Measurements from ENCODE around the gene CASK. TPM values are rescaled to one million over a fixed set of nuclear protein-coding genes. Genes with fewer than 3 reads are reported as not detected.
A peak's percentile ranks its signal among the peaks of the same experiment; 100 is the strongest.

Gene CASK
- total RNA-seq, 1 experiment from 2014 or later: 39.2 TPM

DNA sequence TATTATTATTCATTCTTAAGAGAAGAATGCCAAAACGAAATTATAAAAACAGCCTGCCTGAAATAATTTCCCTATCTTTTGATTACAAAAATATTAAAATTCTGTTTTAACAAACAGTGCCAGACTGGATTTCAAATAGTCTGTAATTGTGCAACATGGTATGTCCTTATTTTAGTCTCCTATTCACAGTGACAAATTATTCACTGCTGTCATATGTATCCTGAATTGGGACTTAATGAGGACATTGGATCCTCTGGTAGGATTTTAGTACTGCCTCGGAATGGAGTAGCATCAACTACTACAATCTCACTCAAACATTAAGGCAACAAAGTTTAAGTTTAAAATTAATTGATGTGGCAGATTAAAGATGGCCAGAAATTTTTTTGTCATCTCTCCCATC, 97.6 kb downstream of the CASK start:
- H3K36me3 ChIP-seq (replicated peaks; ENCODE audit: control insufficient read depth, insufficient read depth, low read length): no peaks in the 10 kb centered on the region
- H3K27me3 ChIP-seq (ENCODE audit: control insufficient read depth, insufficient read depth, low read length): no peaks in the 10 kb centered on the region
- no peak overlapping the region for H3K4me3 ChIP-seq (ENCODE audit: insufficient read depth, low read depth, low read length)
- DNase-seq: no peak

DNA sequence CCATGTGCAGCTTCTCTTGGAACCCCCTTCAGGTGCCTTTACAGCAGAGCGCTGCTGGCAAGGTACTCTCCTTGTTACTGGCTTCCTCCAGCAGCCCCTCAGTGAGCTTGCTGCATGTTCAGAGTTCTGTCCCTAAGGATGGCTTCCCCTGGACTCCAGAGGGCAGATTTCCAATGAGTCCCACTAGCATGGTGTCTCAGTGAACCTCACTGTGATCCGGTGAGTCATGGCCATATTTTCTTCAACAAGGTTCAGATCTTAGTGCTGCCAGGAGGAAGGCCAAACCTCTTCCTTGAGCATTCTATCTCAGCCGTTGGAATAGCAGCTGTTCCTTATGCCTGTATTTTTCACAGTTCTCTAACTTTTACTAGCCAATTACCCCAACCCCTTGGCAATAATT, 98.8 kb downstream of the CASK start:
- Histone ChIP-seq H3K36me3 (replicated peaks; ENCODE audit: control insufficient read depth, insufficient read depth, low read length) (no peaks in the 10 kb centered on the region), H3K27me3 (ENCODE audit: control insufficient read depth, insufficient read depth, low read length) (no peaks in the 10 kb centered on the region), H3K4me3 (ENCODE audit: insufficient read depth, low read depth, low read length) (no peak overlapping the region)
- no peak for DNase-seq

DNA sequence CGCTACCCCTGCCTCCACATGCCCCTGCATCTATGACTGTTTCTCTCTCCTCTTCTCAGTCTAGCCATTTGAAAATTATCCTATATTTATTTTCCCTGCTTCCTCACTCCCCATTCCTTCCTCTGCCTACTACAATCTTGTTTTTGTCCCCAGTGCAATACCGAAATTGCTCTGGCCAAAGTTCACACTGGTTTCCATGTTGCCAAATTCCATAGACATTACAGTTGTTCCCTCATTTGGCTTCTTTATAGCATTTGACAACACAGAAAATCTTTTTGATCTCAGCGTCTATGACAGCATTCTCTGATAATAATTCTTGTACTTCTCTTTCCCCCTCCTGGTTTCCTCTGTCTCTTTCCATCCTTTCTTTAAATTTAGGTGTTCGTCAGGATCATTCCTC, 100.0 kb downstream of the CASK start:
- no peak for DNase-seq
- no peak overlapping the region for H3K4me3 ChIP-seq (ENCODE audit: insufficient read depth, low read depth, low read length)
- no peaks in the 10 kb centered on the region for H3K27me3 ChIP-seq (ENCODE audit: control insufficient read depth, insufficient read depth, low read length)
- no peaks in the 10 kb centered on the region for H3K36me3 ChIP-seq (replicated peaks; ENCODE audit: control insufficient read depth, insufficient read depth, low read length)

- no peak for DNase-seq
- no peaks in the 10 kb centered on the region for H3K36me3 ChIP-seq (replicated peaks; ENCODE audit: control insufficient read depth, insufficient read depth, low read length)
Measured at GRCh38 chrX:41822892-41823291, 100.5 kb downstream of the CASK start.

DNA sequence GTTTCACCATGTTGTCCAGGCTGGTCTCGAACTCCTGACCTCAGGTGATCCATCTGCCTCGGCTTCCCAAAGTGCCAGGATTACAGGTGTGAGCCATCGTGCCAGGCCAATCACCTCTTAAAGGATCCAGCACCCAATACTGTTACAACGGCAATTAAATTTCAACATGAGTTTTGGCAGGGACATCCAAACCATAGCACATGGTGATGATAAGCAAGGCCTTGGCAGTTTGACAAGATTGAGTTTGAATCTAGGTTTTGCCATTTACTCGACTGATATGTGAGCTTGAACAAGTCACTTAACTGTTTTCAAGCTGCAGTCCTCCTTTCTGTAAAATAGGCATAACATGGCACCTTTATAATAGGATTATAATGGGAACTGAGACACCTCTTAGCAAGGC, 115.3 kb downstream of the CASK start:
- no peaks in the 10 kb centered on the region; the same call in 1 of the 2 replicates for H3K36me3 ChIP-seq (replicated peaks; ENCODE audit: control insufficient read depth, insufficient read depth, low read length)
- no peak for DNase-seq
- no peaks in the 10 kb centered on the region for H3K27me3 ChIP-seq (ENCODE audit: control insufficient read depth, insufficient read depth, low read length)
- H3K4me3 ChIP-seq (ENCODE audit: insufficient read depth, low read depth, low read length): no peak overlapping the region

More at GRCh38 chrX:41822892-41823291, 100.5 kb downstream of the CASK start:
- no peak overlapping the region for H3K4me3 ChIP-seq (ENCODE audit: insufficient read depth, low read depth, low read length)
- H3K27me3 ChIP-seq (ENCODE audit: control insufficient read depth, insufficient read depth, low read length): no peaks in the 10 kb centered on the region

DNA sequence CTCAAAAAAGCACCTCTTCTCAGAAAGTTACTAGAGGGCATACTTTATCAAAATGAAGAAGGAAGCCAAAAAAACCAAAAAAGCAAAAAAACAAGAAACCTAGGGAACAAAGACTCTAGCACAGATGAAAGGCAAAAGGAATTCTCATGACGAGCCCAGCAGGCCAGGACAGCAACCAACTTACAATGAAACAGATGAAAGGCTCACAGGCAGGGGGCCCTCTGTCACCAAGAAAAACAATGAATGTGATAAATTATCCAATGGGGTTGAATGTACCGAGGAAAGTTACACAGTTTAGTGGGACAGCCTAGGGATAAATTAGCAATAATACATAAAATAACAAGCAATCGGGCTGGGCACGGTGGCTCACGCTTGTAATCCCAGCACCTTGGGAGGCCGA, 120.4 kb downstream of the CASK start:
- no peaks in the 10 kb centered on the region; the same call in 1 of the 2 replicates for H3K36me3 ChIP-seq (replicated peaks; ENCODE audit: control insufficient read depth, insufficient read depth, low read length)
- no peaks in the 10 kb centered on the region for H3K27me3 ChIP-seq (ENCODE audit: control insufficient read depth, insufficient read depth, low read length)
- H3K4me3 ChIP-seq (ENCODE audit: insufficient read depth, low read depth, low read length): no peak overlapping the region

DNA sequence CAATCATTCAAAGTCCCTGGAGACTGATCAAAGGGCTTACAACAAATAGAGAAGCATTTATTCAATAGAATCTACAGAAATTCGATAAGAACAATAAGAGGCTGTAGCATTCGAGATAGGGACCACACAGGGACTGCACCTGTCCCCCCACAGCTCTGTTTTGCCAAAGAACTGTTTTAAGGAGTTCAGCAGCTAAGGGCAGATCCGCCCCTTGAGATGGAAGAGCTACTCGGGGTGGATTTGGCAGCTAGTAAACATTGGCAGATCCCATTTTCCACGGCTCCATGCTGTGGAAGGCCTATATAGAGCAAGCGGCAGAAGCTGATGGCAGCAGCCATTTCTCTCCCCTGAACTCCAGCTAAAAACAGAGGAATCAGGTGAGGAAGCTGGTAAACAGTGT, 123.7 kb downstream of the CASK start:
- DNase-seq: no peak
- no peak overlapping the region for H3K4me3 ChIP-seq (ENCODE audit: insufficient read depth, low read depth, low read length)
- no peaks in the 10 kb centered on the region for H3K36me3 ChIP-seq (replicated peaks; ENCODE audit: control insufficient read depth, insufficient read depth, low read length)
- H3K27me3 ChIP-seq (ENCODE audit: control insufficient read depth, insufficient read depth, low read length): no peaks in the 10 kb centered on the region

More for the DNA sequence above, 120.4 kb downstream of the CASK start:
- peak; percentile 27 for DNase-seq

- no peak overlapping the region for H3K4me3 ChIP-seq (ENCODE audit: insufficient read depth, low read depth, low read length)
- no peak for DNase-seq
Measured at GRCh38 chrX:41796577-41796976, 126.8 kb downstream of the CASK start.

GRCh38 chrX:41796046-41796445, 127.3 kb downstream of the CASK start:
- Histone ChIP-seq H3K4me3 (ENCODE audit: insufficient read depth, low read depth, low read length) (no peak overlapping the region), H3K27me3 (ENCODE audit: control insufficient read depth, insufficient read depth, low read length) (no peaks in the 10 kb centered on the region), H3K36me3 (replicated peaks; ENCODE audit: control insufficient read depth, insufficient read depth, low read length) (no peaks in the 10 kb centered on the region)
- no peak for DNase-seq

More at GRCh38 chrX:41796577-41796976, 126.8 kb downstream of the CASK start:
- Histone ChIP-seq H3K36me3 (replicated peaks; ENCODE audit: control insufficient read depth, insufficient read depth, low read length) (no peaks in the 10 kb centered on the region), H3K27me3 (ENCODE audit: control insufficient read depth, insufficient read depth, low read length) (no peaks in the 10 kb centered on the region)

DNA sequence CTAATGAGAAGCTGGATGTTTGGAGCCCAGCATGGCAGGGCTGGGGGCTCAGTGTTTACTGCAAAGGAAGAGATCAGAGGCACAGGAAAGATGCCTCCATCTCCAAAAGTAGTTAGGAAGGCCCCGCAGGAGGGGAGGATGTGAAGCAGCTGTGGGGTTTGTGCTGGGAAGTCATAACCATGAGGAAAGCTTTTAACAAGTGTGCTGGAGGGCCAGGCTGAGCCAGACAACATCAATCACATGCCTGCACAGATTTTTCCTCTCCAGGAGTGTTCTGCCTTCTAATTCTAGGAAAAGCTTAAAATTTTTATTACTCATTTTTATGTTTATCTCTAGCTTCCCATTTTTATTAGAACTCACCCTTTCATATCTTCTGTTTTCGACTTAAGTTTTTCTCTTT, 134.0 kb downstream of the CASK start:
- no peak for DNase-seq
- Histone ChIP-seq H3K27me3 (ENCODE audit: control insufficient read depth, insufficient read depth, low read length) (no peaks in the 10 kb centered on the region), H3K4me3 (ENCODE audit: insufficient read depth, low read depth, low read length) (no peak overlapping the region), H3K36me3 (replicated peaks; ENCODE audit: control insufficient read depth, insufficient read depth, low read length) (peaks cover 2% of the 10 kb centered on the region)

DNA sequence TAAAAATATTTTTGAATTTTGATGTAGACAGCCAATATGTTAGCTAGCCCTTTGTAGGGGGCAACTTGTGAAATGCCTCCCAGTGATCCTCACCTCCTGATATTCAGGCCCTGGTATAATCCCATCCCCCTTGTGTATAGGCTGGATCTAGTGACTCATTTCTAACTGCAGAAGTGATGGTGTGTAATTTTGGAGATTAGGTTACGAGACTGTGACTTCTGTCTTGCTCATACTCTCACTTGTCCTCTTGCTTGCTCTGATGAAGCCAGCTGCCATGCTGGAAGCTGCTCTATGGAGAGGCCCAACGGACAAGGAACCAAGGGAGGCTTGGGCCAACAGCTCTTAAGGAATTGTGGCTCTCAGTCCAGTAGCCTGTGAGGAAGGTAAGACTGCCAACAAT, 137.7 kb downstream of the CASK start:
- H3K36me3 ChIP-seq (replicated peaks; ENCODE audit: control insufficient read depth, insufficient read depth, low read length): peaks cover 2% of the 10 kb centered on the region
- no peak overlapping the region for H3K4me3 ChIP-seq (ENCODE audit: insufficient read depth, low read depth, low read length)
- H3K27me3 ChIP-seq (ENCODE audit: control insufficient read depth, insufficient read depth, low read length): no peaks in the 10 kb centered on the region
- DNase-seq: no peak

GRCh38 chrX:41781500-41781899, 141.9 kb downstream of the CASK start:
- Histone ChIP-seq H3K36me3 (replicated peaks; ENCODE audit: control insufficient read depth, insufficient read depth, low read length) (peaks cover 2% of the 10 kb centered on the region), H3K27me3 (ENCODE audit: control insufficient read depth, insufficient read depth, low read length) (no peaks in the 10 kb centered on the region), H3K4me3 (ENCODE audit: insufficient read depth, low read depth, low read length) (no peak overlapping the region)
- DNase-seq: peak; percentile 29

DNA sequence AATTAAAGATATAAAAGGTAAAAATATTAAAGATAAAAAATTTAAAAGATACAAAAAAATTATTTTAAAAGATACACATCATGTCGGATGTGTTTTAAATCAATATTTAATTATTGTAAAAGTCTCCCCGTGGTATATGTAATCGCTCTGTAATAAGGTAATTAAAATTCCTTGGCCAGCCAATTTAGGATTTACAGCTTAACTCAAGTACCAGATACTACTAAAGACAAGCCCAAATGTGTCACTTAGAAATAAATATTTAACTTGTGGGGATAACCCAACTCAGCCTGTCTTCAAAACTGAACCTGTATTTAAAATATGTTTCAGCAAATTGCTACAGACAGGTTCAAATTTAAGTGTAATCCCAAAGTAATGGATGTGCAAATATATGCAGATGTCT, 143.4 kb downstream of the CASK start:
- H3K27me3 ChIP-seq (ENCODE audit: control insufficient read depth, insufficient read depth, low read length): no peaks in the 10 kb centered on the region
- no peak overlapping the region for H3K4me3 ChIP-seq (ENCODE audit: insufficient read depth, low read depth, low read length)
- no peaks in the 10 kb centered on the region for H3K36me3 ChIP-seq (replicated peaks; ENCODE audit: control insufficient read depth, insufficient read depth, low read length)
- DNase-seq: no peak

- no peaks in the 10 kb centered on the region for H3K36me3 ChIP-seq (replicated peaks; ENCODE audit: control insufficient read depth, insufficient read depth, low read length)
- no peak for DNase-seq
- no peak overlapping the region for H3K4me3 ChIP-seq (ENCODE audit: insufficient read depth, low read depth, low read length)
- no peaks in the 10 kb centered on the region for H3K27me3 ChIP-seq (ENCODE audit: control insufficient read depth, insufficient read depth, low read length)
Measured at GRCh38 chrX:41779030-41779564, 144.3 kb downstream of the CASK start.

DNA sequence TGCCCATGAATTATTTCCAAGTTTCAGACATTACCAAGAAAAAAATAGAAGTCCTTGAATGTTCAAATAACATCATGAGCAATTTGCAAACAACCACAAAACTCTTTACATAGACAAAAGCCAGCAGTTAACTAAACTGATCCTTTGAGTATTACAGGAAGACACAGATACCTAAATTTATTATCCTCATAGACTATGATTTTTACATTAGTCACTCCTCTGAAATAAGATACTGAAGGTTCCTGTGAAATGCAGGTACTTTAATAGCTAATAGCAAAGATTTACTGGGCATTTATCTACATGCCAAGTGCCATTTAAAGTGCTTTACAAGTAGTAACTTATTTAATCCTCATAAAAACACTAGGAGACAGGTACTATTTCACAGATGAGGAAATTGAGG, 161.7 kb downstream of the CASK start:
- no peak overlapping the region for H3K4me3 ChIP-seq (ENCODE audit: insufficient read depth, low read depth, low read length)
- H3K27me3 ChIP-seq (ENCODE audit: control insufficient read depth, insufficient read depth, low read length): no peaks in the 10 kb centered on the region
- DNase-seq: no peak

DNA sequence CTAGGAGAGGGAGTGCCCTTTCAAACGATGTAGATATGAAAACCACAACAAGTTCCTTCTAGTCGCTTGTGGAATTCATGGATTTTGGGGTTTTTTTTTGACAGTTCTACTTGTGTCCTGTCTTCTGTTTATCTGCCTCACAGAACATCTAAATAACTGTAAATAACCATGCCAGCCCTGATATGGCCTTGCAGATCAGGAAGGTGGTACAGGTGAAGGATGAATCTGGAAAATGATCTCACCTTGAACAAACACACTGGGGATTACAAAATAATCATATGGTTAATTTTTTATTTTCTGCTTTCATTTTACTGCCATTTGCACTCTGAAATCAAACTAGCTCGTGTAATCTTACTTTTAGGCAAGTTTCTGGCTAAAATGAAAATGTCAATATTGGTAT, 162.2 kb downstream of the CASK start:
- Histone ChIP-seq H3K4me3 (ENCODE audit: insufficient read depth, low read depth, low read length) (no peak overlapping the region), H3K36me3 (replicated peaks; ENCODE audit: control insufficient read depth, insufficient read depth, low read length) (no peaks in the 10 kb centered on the region), H3K27me3 (ENCODE audit: control insufficient read depth, insufficient read depth, low read length) (no peaks in the 10 kb centered on the region)
- no peak for DNase-seq

More for the DNA sequence above, 161.7 kb downstream of the CASK start:
- H3K36me3 ChIP-seq (replicated peaks; ENCODE audit: control insufficient read depth, insufficient read depth, low read length): no peaks in the 10 kb centered on the region
